Liver (tissue), 3 donors: ENCODE results near the gene ALG10.

Experiments
- CTCF ChIP-seq: fragments of 150-350 bp; IDR thresholded peaks from 2 replicates; pipeline ENCODE4 v1.5.1; 2017; ENCODE audit warnings: improper control_type of control experiment, low read depth, low read length; ENCODE audit not compliant: missing input control
- FOXA1 ChIP-seq: IDR thresholded peaks from 2 replicates; pipeline ENCODE4 v1.6.1; 2016; ENCODE audit warnings: antibody characterized with exemption
- GABPA ChIP-seq, 2 donors: IDR thresholded peaks in 1 of 2; conservative IDR thresholded peaks in 1 of 2; 2 replicates each; pipeline ENCODE4 v1.6.1; 2016; ENCODE audit warnings: antibody characterized with exemption in 2 of 2, mild to moderate bottlenecking in 1 of 2, moderate library complexity in 1 of 2
- HNF4A ChIP-seq, 2 donors: conservative IDR thresholded peaks; 2 replicates each; pipeline ENCODE4 v1.6.1; 2016; ENCODE audit warnings: antibody characterized with exemption in 2 of 2, mild to moderate bottlenecking in 2 of 2
- REST ChIP-seq: IDR thresholded peaks from 2 replicates; pipeline ENCODE4 v1.6.1; 2016; ENCODE audit warnings: antibody characterized with exemption, mild to moderate bottlenecking
- TAF1 ChIP-seq: conservative IDR thresholded peaks from 2 replicates; pipeline ENCODE4 v1.6.1; 2016; ENCODE audit warnings: antibody characterized with exemption, mild to moderate bottlenecking
- YY1 ChIP-seq: IDR thresholded peaks from 2 replicates; pipeline ENCODE4 v1.6.1; 2016; ENCODE audit warnings: antibody characterized with exemption, mild to moderate bottlenecking
- ZBTB33 ChIP-seq: IDR thresholded peaks from 2 replicates; pipeline ENCODE4 v1.6.1; 2016; ENCODE audit warnings: antibody characterized with exemption
- TF ChIP-seq, protein P1 (sequence below): IDR thresholded peaks from 2 replicates; pipeline ENCODE4 v1.6.1; 2016; ENCODE audit warnings: antibody characterized with exemption
- TF ChIP-seq, protein P2 (sequence below): IDR thresholded peaks from 2 replicates; pipeline ENCODE4 v1.6.1; 2016; ENCODE audit warnings: antibody characterized with exemption
- donor health status: healthy.
- donor health status: healthy.

DNA sequence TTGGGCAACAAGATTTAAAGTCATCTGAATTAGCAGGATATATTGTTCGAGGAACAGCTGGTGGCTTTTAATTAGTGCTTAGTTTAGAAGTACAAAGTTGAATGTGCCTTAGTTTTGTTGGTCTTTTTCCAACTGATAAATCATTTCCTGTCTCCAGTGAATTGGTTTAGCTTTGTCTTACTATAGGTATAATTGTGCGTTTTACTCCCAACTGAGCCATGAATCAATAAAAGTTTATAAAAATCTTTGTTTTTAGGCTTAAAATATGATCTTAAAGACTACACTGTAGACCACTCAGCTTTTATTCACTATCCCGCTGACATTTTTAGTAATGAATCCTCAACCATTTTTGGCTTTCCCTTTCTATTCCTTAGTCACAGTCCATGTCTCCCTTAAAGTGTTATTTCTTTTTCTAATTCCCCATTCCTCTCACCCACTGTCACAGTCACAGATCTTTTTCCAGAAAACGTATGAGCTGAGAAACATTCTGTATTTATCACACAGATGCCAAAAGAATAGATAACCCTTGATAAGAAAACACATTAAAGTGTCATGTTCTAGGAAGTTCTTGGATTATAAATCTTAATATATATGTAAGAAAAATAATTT lies 34.0 kb upstream of the ALG10 start:
- TF ChIP-seq, protein P1, sequence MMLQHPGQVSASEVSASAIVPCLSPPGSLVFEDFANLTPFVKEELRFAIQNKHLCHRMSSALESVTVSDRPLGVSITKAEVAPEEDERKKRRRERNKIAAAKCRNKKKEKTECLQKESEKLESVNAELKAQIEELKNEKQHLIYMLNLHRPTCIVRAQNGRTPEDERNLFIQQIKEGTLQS, result no peak
- TF ChIP-seq GABPA (IDR thresholded peaks at IDR 0.05 in 1 of 2, conservative IDR thresholded peaks at IDR 0.05 in 1 of 2), result no peak
- TF ChIP-seq TAF1, result no peak
- TF ChIP-seq CTCF, result no peak
- no peak for TF ChIP-seq FOXA1
- TF ChIP-seq REST, result no peak
- TF ChIP-seq, protein P2, sequence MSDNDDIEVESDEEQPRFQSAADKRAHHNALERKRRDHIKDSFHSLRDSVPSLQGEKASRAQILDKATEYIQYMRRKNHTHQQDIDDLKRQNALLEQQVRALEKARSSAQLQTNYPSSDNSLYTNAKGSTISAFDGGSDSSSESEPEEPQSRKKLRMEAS, result no peak
- no peak for TF ChIP-seq HNF4A (conservative IDR thresholded peaks at IDR 0.05)
- TF ChIP-seq ZBTB33, result no peak
- TF ChIP-seq YY1, result no peak
